CD1c-positive myeloid dendritic cell (primary cell): ENCODE measurements around the gene APOBEC3C.
"Not testable (repeated sequence)": the region's sequence is repeated elsewhere in the genome, so short reads cannot be mapped to it uniquely, and the experiment has no call there.

Experiments used
- DNase-seq: peaks from one replicate; pipeline ENCODE4 v3.0.0-alpha.2; 2016; ENCODE audit errors: extremely low spot score

APOBEC3C gene

DNA sequence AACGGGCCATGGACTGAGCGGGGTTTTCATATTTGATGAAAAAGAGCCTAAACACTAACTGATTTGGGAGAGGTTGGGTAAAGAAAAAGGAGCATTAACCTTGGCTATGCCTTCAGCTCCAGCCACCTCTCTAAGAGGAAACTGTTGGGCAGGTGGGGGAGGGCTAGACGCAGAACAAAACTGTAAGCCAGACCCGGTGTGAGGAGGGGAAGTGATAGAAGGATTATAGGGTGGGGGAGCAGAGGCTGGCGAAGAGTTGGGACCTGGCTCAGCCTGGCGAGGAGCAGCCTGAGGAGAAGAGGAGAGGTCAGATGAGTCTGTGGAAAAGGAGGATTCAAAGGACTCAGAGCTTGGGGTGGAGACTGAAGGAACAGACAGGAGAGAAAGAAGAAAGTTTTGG, 47.2 kb downstream of the APOBEC3C start:
- not testable (repeated sequence) for DNase-seq

DNA sequence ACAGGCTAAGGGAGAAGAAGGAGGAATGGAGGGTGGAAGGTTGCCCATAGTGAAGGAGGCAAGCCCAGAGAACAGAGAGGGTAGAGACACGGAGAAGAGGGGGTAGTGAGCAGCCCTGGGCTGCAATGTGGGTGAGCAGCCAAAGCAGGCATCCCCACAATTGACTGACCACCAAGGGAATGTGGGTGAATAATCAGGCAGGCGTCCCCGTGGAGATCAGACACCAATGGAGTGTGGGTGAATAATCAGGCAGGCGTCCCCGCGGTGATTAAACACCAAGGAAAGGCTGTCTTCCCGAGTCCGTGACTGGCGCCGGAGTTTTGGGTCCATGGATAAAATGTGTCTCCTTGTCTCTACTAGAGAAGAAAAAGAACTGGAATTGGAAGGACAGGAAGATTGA, 47.9 kb downstream of the APOBEC3C start:
- not testable (repeated sequence) for DNase-seq

DNA sequence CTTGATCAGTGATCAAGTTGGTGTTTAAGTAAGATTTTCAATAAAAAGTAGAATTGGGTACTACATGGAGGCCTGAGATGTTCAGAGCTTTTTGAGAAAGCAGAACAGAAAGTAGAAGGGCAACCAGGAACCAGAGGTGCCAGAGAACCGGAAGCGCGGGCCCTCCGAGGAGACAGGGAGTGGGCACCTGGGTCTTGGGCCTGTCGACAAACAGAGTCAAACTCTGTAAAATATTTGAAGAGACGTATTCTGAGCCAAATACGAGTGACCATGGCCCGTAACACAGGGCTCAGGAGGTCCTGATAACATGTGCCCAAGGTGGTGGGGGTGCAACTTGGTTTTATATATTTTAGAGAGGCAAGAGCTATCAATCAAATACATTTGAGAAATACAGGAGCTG, 49.8 kb downstream of the APOBEC3C start:
- not testable (repeated sequence) for DNase-seq

DNA sequence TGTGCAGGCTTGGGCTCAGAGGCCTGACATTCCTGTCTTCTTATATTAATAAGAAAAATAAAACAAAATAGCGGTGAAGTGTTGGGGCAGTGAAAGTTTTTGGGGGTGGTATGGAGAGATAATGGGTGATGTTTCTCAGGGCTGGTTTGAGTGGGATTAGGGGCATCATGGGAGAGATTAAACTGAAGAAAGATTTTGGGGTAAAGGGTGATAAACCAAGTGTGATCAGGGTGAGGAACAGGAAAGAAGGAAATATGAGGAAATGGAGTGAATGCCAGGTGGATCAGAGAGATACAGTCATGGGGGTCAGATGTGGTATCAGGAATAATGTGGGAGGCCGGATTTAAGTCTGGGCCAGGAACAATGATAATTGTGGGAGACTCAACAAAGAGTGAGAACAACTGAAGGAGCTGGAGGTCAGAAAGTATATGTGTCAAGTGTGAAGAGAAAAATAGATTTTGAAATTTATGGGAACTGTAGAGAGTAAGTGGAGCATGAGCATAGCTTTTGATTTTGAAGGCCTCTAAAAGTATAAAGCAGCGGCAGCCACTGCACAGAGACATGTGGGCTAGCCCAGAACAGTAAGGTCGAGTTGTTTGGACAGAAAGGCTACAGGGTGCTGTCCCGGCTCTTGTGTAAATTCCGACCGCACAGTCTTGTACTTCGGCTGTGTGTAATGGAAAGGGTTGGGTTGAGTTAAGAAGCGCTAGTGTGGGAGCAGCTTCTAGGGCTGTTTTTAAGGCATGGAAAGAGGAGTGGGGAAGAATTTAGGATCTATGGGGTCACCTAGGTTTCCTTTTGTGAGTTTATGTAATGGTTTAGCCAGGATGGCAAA, 52.6 kb downstream of the APOBEC3C start:
- DNase-seq, result not testable (repeated sequence)

DNA sequence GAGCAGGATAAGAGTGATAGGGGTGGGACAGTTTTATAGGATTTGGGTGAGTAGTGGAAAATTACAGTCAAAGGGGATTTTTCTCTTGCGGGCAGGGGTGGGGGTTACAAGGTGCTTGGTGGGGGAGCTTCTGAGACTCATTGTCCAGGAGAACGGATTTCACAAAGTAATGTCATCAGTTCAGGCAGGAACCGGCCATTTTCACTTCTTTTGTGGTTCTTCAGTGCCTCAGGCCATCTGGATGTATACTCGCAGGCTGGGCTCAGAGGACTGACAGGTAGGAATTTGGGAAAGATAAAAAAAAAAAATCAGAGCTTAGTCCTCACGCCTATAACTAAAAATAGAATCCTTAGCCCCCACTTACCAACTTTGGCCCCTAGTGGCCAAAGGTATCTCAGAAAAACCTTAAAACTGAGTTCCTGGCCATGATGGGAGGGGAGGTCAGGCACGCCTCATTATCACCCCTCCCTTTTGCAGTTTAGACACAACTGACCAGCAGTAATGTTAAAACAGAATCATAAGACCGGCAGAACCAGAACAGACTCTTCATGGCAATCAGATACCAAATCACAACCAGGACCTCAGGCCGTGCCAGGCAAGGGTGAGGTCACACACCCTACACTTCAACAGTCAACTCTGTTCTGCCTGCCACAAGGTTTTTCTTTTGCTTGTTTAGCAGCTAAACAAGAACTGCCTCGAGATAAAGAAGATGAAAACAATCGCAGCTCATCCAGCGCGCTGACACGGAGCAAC, 54.2 kb downstream of the APOBEC3C start:
- no peak for DNase-seq
